Endothelial cell of umbilical vein (primary cell): ENCODE measurements around the gene FBXO38. TPM values are rescaled to one million over a fixed set of nuclear protein-coding genes. Genes with fewer than 3 reads are reported as not detected.
A peak's percentile ranks its signal among the peaks of the same experiment; 100 is the strongest.

Experiments
- BruUV-seq: library from RNA; stranded (reverse); fragments of 400-500 nt; replicated peaks from 2 replicates; lab custom pipeline; 2021; lab: Mats Ljungman, UMichigan
- CTCF ChIA-PET: fragments of 300-600, 350-600 bp; sonication (Branson Sonifier 250); formaldehyde crosslinking; loops from one replicate; lab custom pipeline; 2021; ENCODE audit warnings: antibody characterized with exemption, inconsistent platforms; lab: Charles Lee
- POLR2A ChIA-PET: fragments of 300-600, 350-600 bp; sonication (Branson Sonifier 250); formaldehyde crosslinking; loops from one replicate; lab custom pipeline; 2021; ENCODE audit warnings: antibody characterized with exemption, inconsistent platforms; lab: Charles Lee
- DNase-seq: peaks from one replicate; pipeline ENCODE4 v3.0.0-alpha.2; 2011; ENCODE audit warnings: low read depth, low spot score
- FAIRE-seq: peaks from 2 replicates; lab custom pipeline; 2011; peaks lifted over from hg19 to GRCh38; lab: Jason Lieb, UNC
- H2AFZ ChIP-seq: 2 replicates; pipeline ENCODE4 v1.6.0; 2012; ENCODE audit warnings: low read depth, low read length, control low read depth, inconsistent platforms
- H3K27ac ChIP-seq: 2 replicates; pipeline ENCODE4 v1.5.1; 2011; ENCODE audit warnings: low read depth, mild to moderate bottlenecking, control low read depth, low read length, moderate library complexity; ENCODE audit not compliant: insufficient read depth
- H3K27me3 ChIP-seq, 2 experiments: 2 replicates each; pipeline versions ENCODE4 v1.6.0 to v1.6.1; 2011; ENCODE audit warnings: low read length in 2 of 2, mixed read lengths in 1 of 2; ENCODE audit not compliant: control insufficient read depth in 2 of 2, insufficient read depth in 2 of 2
- H3K36me3 ChIP-seq, 2 experiments: 2 replicates in 1 of 2; 3 replicates in 1 of 2; pipeline ENCODE4 v1.5.1; 2011; ENCODE audit warnings: low read length in 2 of 2, mild to moderate bottlenecking in 1 of 2, moderate library complexity in 1 of 2; ENCODE audit not compliant: control insufficient read depth in 2 of 2, insufficient read depth in 2 of 2; ENCODE audit errors: extremely low read depth in 1 of 2
- H3K4me1 ChIP-seq: 3 replicates; pipeline ENCODE4 v1.5.1; 2011; ENCODE audit warnings: mild to moderate bottlenecking, low read length; ENCODE audit not compliant: control insufficient read depth, insufficient read depth; ENCODE audit errors: extremely low read depth
- H3K4me2 ChIP-seq: 2 replicates; pipeline ENCODE4 v1.6.1; 2011; ENCODE audit warnings: low read length, control low read depth, mixed read lengths; ENCODE audit not compliant: insufficient read depth
- H3K4me3 ChIP-seq, 3 experiments: fragments of 200-600 bp in 1 of 3; sonication (generic), shearing (Covaris generic) in 1 of 3; replicated peaks in 1 of 3; 2 replicates each; pipeline ENCODE4 v1.5.1; 2011 to 2016; ENCODE audit warnings: control low read depth in 3 of 3, low read length in 3 of 3, mild to moderate bottlenecking in 2 of 3, inconsistent platforms in 1 of 3, low read depth in 1 of 3, moderate library complexity in 1 of 3; ENCODE audit not compliant: insufficient read depth in 1 of 3
- H3K79me2 ChIP-seq: 2 replicates; pipeline ENCODE4 v1.6.0; 2012; ENCODE audit warnings: low read length, inconsistent platforms; ENCODE audit not compliant: control insufficient read depth, insufficient read depth
- H3K9ac ChIP-seq: replicated peaks from 2 replicates; pipeline ENCODE3; 2011; ENCODE audit warnings: low read length, control low read depth; ENCODE audit not compliant: insufficient read depth; ENCODE audit errors: extremely low read depth
- H3K9me1 ChIP-seq: replicated peaks from 3 replicates; pipeline ENCODE4 v1.6.0; 2011; ENCODE audit warnings: mild to moderate bottlenecking, low read length; ENCODE audit not compliant: control insufficient read depth, insufficient read depth; ENCODE audit errors: extremely low read depth
- H3K9me3 ChIP-seq: replicated peaks from 2 replicates; pipeline ENCODE4 v1.5.1; 2012; ENCODE audit warnings: low read length, inconsistent platforms; ENCODE audit not compliant: control insufficient read depth, insufficient read depth
- H4K20me1 ChIP-seq: replicated peaks from 2 replicates; pipeline ENCODE3; 2011; ENCODE audit warnings: mild to moderate bottlenecking, low read length; ENCODE audit not compliant: control insufficient read depth, insufficient read depth; ENCODE audit errors: extremely low read depth
- CTCF ChIP-seq, 2 donors: IDR thresholded peaks; 1 replicate in 1 of 2; 2 replicates in 1 of 2; pipeline ENCODE4 v1.5.1; 2011; ENCODE audit warnings: low read length in 2 of 2, mild to moderate bottlenecking in 2 of 2, moderate library complexity in 2 of 2, control low read depth in 1 of 2, inconsistent platforms in 1 of 2, low read depth in 1 of 2; ENCODE audit not compliant: insufficient read depth in 1 of 2; ENCODE audit errors: extremely low read depth in 1 of 2
- EZH2 ChIP-seq: IDR thresholded peaks from 2 replicates; pipeline ENCODE4 v1.6.1; 2012; ENCODE audit warnings: borderline replicate concordance, low read depth, mild to moderate bottlenecking, moderate library complexity, low read length, inconsistent platforms; ENCODE audit not compliant: severe bottlenecking
- FOS ChIP-seq: IDR thresholded peaks from 2 replicates; pipeline ENCODE4 v1.6.1; 2011; ENCODE audit warnings: mild to moderate bottlenecking, low read length, moderate library complexity, borderline replicate concordance; ENCODE audit not compliant: insufficient read depth
- GATA2 ChIP-seq: IDR thresholded peaks from 2 replicates; pipeline ENCODE4 v1.7.0; 2011; ENCODE audit warnings: low read depth, mild to moderate bottlenecking, moderate library complexity, mixed read lengths, low read length; ENCODE audit not compliant: insufficient read length, insufficient read depth
- JUN ChIP-seq: IDR thresholded peaks from 2 replicates; pipeline ENCODE4 v1.6.1; 2011; ENCODE audit warnings: borderline replicate concordance, low read depth; ENCODE audit not compliant: insufficient read length, insufficient read depth
- MYC ChIP-seq: IDR thresholded peaks from one replicate; pipeline ENCODE4 v1.6.1; 2011; ENCODE audit warnings: mild to moderate bottlenecking, low read depth, low read length
- POLR2A ChIP-seq: IDR thresholded peaks from 2 replicates; pipeline ENCODE4 v1.6.1; 2012; ENCODE audit warnings: low read depth, mild to moderate bottlenecking, control low read depth, low read length
- POLR2AphosphoS5 ChIP-seq: IDR thresholded peaks from 2 replicates; pipeline ENCODE4 v1.6.1; 2012; ENCODE audit warnings: low read depth, mild to moderate bottlenecking, control low read depth, low read length, moderate library complexity; ENCODE audit not compliant: insufficient read depth
- dilution Hi-C: fragments of 300-500 bp; cut with MboI; formaldehyde crosslinking; loops from one replicate; pipeline ENCODE4 v1.15.0; 2019; ENCODE audit warnings: low sequenced_read_pairs; ENCODE audit not compliant: extremely low pct_ligation_motif_present
- intact Hi-C: fragments of 100-400 bp; cut with micrococcal nuclease; formaldehyde crosslinking; loops from one replicate; pipeline ENCODE4 v1.10.0; 2022
- polyA plus RNA-seq, 4 experiments: library from polyadenylated mRNA; depleted of rRNA in 3 of 4; stranded (reverse) in 3 of 4; unstranded in 1 of 4; fragments of >200 nt; gene quantifications; 2 replicates each; pipeline versions ENCODE4 v1.2.1 to v1.2.3, GENCODE V29; 2011 to 2012; ENCODE audit warnings: missing spikeins in 1 of 4
- total RNA-seq: library from RNA; stranded (reverse); gene quantifications from 2 replicates; pipeline ENCODE4 v1.2.3, GENCODE V29; 2021
- TF ChIP-seq, protein P1 (sequence below): IDR thresholded peaks from 2 replicates; pipeline ENCODE4 v1.6.1; 2011; ENCODE audit not compliant: insufficient read depth, insufficient read length

The FBXO38 gene
- total and polyA plus RNA-seq, 2 donors (not counting 3 experiments of a cell fraction or from before 2014, with no cell fraction given) = 18.6 to 65.6 TPM

DNA sequence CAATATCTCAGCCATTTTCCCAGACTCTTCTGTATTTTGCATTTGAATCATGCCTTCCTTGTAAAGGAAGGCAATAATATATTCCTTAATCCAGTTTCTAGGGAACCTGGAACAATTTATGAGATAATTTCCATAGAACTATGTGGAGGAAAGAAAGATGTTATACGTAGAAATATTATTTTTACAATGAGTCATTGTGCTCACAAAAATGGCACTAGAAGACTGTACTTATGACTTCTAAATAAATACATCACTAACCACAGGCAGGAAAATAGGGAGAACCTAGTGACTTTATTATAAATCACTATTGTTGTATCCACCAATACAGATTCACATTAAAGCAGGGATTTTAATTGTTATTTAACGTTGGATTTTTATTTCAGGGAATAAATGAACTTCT, 87.6 kb downstream of the FBXO38 start:
- Histone ChIP-seq H3K9me1 (no peaks in the 10 kb centered on the region), H3K4me2 (peak overlapping the region; percentile 38), H3K9ac (no peak overlapping the region), H3K79me2 (no peaks in the 10 kb centered on the region), H3K9me3 (no peaks in the 10 kb centered on the region), H4K20me1 (no peaks in the 10 kb centered on the region), H3K36me3 (no peaks in the 10 kb centered on the region), H3K4me1 (peaks cover 56% of the 10 kb centered on the region), H3K4me3 (no peak overlapping the region), H2AFZ (no peak overlapping the region), H3K27me3 (no peaks in the 10 kb centered on the region), H3K27ac (peak overlapping the region; percentile 30)
- intact Hi-C loops (loop anchor here (2.0 kb wide), 2 partner anchors 15 to 89 kb away; partner anchors contain the start of gene FBXO38), dilution Hi-C loops (no loop called here)
- FAIRE-seq = no peak
- DNase-seq = peak; percentile 64
- TF ChIP-seq FOS (peak; percentile 71), GATA2 (no peak)
- no TSS peak for BruUV-seq
- ChIA-PET CTCF (interaction anchor here (2.7 to 3.1 kb wide), 2 partner anchors 11 to 260 kb away, joined by 17 to 20 read pairs; no protein-coding TSS in a partner anchor), POLR2A (no interaction called here)

- peak overlapping the region; percentile 30 for H2AFZ ChIP-seq
- H3K27ac ChIP-seq = peak overlapping the region; percentile 14
- no peaks in the 10 kb centered on the region for H3K9me1 ChIP-seq
- H3K27me3 ChIP-seq = no peaks in the 10 kb centered on the region
- no peaks in the 10 kb centered on the region for H4K20me1 ChIP-seq
- dilution Hi-C loops (no loop called here), intact Hi-C loops (loop anchor here (1.0 kb wide), 1 partner anchor 8 kb away; no protein-coding TSS in a partner anchor)
- H3K4me1 ChIP-seq = peaks cover 48% of the 10 kb centered on the region
- FAIRE-seq (peak; percentile 90), DNase-seq (peak; percentile 88)
- TF ChIP-seq GATA2 (peak; percentile 79), MYC (no peak), EZH2 (no peak), FOS (peak; percentile 92), CTCF (IDR thresholded peaks at IDR 0.05; ENCODE audit: extremely low read depth in 1 of 2, insufficient read depth in 1 of 2, low read depth in 1 of 2, low read length in 2 of 2) (no peak), JUN (peak; percentile 41), POLR2AphosphoS5 (peak; percentile 48), POLR2A (no peak)
- TF ChIP-seq, protein P1, sequence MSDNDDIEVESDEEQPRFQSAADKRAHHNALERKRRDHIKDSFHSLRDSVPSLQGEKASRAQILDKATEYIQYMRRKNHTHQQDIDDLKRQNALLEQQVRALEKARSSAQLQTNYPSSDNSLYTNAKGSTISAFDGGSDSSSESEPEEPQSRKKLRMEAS = no peak
- no TSS peak for BruUV-seq
- H3K9ac ChIP-seq = peak overlapping the region; percentile 10
- ChIA-PET CTCF (interaction anchor here (0.6 to 2.0 kb wide), 8 partner anchors 8 to 491 kb away, joined by 3 to 9 read pairs (median 4); no protein-coding TSS in a partner anchor), POLR2A (no interaction called here)
- H3K4me3 ChIP-seq = no peak overlapping the region
- H3K9me3 ChIP-seq = no peaks in the 10 kb centered on the region
- no peaks in the 10 kb centered on the region for H3K79me2 ChIP-seq
- peak overlapping the region; percentile 1 for H3K4me2 ChIP-seq
- no peaks in the 10 kb centered on the region for H3K36me3 ChIP-seq
These were observed 90.3 kb downstream of the FBXO38 start for GRCh38 chr5:148474025-148474511.
